Measurements from ENCODE around the gene GNG4.

DNA sequence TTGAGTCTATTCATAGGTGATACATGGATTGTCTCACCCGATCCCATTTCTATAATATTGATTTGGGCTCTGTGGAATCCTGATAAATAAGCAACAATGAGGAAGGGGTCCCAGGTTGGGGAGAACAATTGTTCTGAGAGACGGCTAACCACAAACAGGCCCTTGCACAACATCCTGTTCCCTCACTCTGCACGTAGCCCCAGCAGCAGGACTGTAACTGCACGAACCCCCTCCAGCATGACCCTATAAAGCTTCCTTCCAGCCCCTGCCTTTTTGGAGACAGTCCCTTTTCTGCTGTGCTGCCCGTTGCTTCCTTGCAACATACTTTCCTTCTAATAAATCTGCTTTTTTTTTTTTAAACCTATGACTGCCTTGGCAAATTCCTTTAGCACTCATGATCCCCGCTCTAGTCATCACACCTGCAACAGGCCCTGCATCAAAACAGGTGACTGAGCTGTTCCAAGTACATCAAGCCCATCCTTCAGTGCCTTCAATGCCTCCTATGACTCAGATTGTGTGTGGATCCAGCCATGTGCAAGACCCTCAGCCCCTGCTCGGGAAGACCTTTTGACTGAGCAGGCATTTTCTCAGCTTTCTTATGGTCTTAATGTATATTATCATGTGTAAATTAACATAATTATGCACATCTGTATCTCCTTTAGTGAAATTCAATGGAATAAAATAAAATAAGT lies 81.6 kb downstream of the GNG4 start:
- TF ChIP-seq CTCF (IDR thresholded peaks at IDR 0.05; ENCODE audit: extremely low read depth in 1 of 2, insufficient read depth in 1 of 2, low read depth in 1 of 2, low read length in 2 of 2) (no peak), MYC (IDR thresholded peaks at IDR 0.05; ENCODE audit: low read depth, low read length) (no peak), POLR2A (IDR thresholded peaks at IDR 0.05; ENCODE audit: low read depth, low read length) (no peak), POLR2AphosphoS5 (IDR thresholded peaks at IDR 0.05; ENCODE audit: insufficient read depth, low read depth, low read length) (no peak)

All from endothelial cell of umbilical vein (primary cell).